Aorta (tissue), 5 donors: ENCODE results near the gene ACTR6. TPM values are rescaled to one million over a fixed set of nuclear protein-coding genes. Genes with fewer than 3 reads are reported as not detected.
A peak's percentile ranks its signal among the peaks of the same experiment; 100 is the strongest.
"Not testable (repeated sequence)": the region's sequence is repeated elsewhere in the genome, so short reads cannot be mapped to it uniquely, and the experiment has no call there.

Experiments
- ATAC-seq: fragments of 200-7000 bp; cut with Tn5 transposase; one replicate; pipeline ENCODE4 v1.9.1; 2022; ENCODE audit warnings: moderate library complexity; ENCODE audit not compliant: low FRiP score
- DNase-seq, 2 donors: peaks; one replicate each; pipeline ENCODE4 v3.0.0-alpha.2; 2020
- H3K27ac ChIP-seq, 2 donors: one replicate each; pipeline ENCODE4 v1.5.1; 2013; ENCODE audit warnings: low read length in 2 of 2, mild to moderate bottlenecking in 2 of 2, moderate library complexity in 2 of 2, control low read depth in 1 of 2, inconsistent platforms in 1 of 2, low read depth in 1 of 2
- H3K27me3 ChIP-seq, 2 donors: one replicate each; pipeline ENCODE4 v1.6.1; 2013; ENCODE audit warnings: control low read depth in 1 of 2, low read length in 1 of 2, mild to moderate bottlenecking in 1 of 2, moderate library complexity in 1 of 2; ENCODE audit not compliant: insufficient read depth in 2 of 2, control insufficient read depth in 1 of 2
- H3K36me3 ChIP-seq, 2 donors: one replicate each; pipeline ENCODE4 v1.6.1; 2013; ENCODE audit warnings: control low read depth in 1 of 2, low read length in 1 of 2, mild to moderate bottlenecking in 1 of 2; ENCODE audit not compliant: insufficient read depth in 2 of 2, control insufficient read depth in 1 of 2
- H3K4me1 ChIP-seq, 2 donors: one replicate each; pipeline ENCODE4 v1.6.1; 2013; ENCODE audit warnings: low read length in 2 of 2, control low read depth in 1 of 2, mild to moderate bottlenecking in 1 of 2, moderate library complexity in 1 of 2; ENCODE audit not compliant: insufficient read depth in 2 of 2, control insufficient read depth in 1 of 2
- H3K4me3 ChIP-seq, 2 donors: one replicate each; pipeline ENCODE4 v1.5.1; 2013; ENCODE audit warnings: low read length in 2 of 2, control low read depth in 1 of 2, mild to moderate bottlenecking in 1 of 2
- H3K9me3 ChIP-seq: one replicate; pipeline ENCODE4 v1.6.1; 2013; ENCODE audit warnings: mild to moderate bottlenecking, low read length; ENCODE audit not compliant: control insufficient read depth
- WGBS, 2 donors: extraction: QIAGEN DNeasy Blood & Tissue Kit; methylation state at CpG; one replicate each; pipeline ENCODE4 v1.1.7; 2013; 5-methylcytosine and 5-hydroxymethylcytosine counted together
- intact Hi-C, 2 donors: fragments of 100-400 bp; cut with DNase I; formaldehyde crosslinking; loops; one replicate each; pipeline versions ENCODE4 v1.14.2 to v1.15.0; 2022
- polyA plus RNA-seq, 2 donors: library from polyadenylated mRNA; stranded (reverse); fragments of 200-250 nt; gene quantifications; one replicate each; pipeline ENCODE4 v1.2.3, GENCODE V29; 2013
- total RNA-seq, 2 donors: library from RNA; stranded (reverse); fragmentation: NEBNext Ultra II Directional; extraction: Animal tissue kit (Norgen Biotek cat#: 25700); gene quantifications; one replicate each; pipeline ENCODE4 v1.2.1, GENCODE V29; 2021
- donor health status: healthy with polysubstance abuse.
- donor health status: Bipolar disorder and iron deficiency.
- donor health status: DM: no; HTN: no; CAD: no.
- donor health status: DM: no; HTN: no; CAD: no.
- donor health status: DM: yes; HTN: yes; CAD: no.

ACTR6 gene
- total and polyA plus RNA-seq, 4 donors: 21.4 to 37.7 (median 22.8) TPM

DNA sequence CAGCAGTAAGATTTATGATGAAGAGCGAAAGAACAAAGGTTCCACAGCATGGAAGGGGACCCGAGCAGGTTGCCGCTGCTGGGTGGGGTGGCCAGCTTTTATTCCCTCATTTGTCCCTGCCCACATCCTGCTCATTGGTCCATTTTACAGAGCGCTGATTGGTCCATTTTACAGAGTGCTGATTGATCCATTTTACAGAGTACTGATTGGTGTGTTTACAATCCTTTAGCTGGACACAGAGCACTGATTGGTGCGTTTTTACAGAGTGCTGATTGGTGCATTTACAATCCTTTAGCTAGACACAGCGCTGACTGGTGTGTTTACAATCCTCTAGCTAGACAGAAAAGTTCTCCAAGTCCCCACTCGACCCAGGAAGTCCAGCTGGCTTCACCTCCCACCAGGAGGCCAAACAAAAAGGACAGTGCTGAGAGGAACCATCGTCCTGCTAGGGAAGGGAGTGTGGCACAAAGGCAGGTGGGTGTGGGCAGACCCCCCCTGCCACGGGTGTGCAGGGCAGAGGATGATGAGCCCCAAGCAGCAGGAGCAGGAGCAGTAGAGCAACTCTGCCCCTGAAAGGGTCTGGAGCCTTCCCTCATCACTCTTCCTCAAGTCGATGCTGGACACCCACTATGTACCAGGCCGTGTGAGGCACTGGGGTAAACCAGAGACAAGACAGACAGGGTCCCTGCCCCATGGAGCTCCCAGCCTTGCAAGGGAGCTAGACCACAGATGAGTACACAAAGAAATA is 11.6 kb upstream of the ACTR6 start:
- H3K4me3 ChIP-seq, H3K4me1 ChIP-seq, DNase-seq, intact Hi-C loops, H3K9me3 ChIP-seq, H3K27me3 ChIP-seq, H3K27ac ChIP-seq, H3K36me3 ChIP-seq, ATAC-seq: not testable (repeated sequence)
- WGBS, 2 donors: 94 to 95% methylated on average over 11 of the region's 11 CpGs

GRCh38 chr12:100189636-100190394 is 10.8 kb upstream of the ACTR6 start:
- intact Hi-C loops: no loop called here
- Histone ChIP-seq H3K27ac (no peak overlapping the region), H3K9me3 (no peaks in the 10 kb centered on the region), H3K36me3 (no peaks in the 10 kb centered on the region), H3K4me1 (peaks cover 0 to 4% of the 10 kb centered on the region in 2 donors), H3K27me3 (no peaks in the 10 kb centered on the region), H3K4me3 (no peak overlapping the region)
- DNase-seq (no peak), ATAC-seq (no peak)
- 91 to 92% methylated on average over 13 of the region's 13 CpGs for WGBS, 2 donors

DNA sequence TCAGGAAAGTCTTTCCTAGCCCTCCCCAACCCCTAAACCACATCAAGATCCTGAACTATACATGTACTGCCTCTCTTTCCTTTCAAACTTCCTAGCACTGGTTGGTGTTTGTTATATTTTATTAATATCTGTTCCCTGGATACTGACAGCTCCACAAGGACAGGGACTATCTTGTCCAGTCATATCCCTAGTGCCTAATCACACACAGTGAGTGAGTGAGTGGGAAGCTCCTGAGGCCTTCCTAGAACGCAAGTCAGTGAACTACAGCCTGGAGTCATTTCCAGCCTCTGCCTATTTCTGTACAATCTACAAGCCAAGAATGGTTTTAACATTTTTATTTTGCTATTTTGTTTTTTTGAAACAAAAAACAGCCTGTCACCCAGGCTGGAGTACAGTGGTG is 7.5 kb upstream of the ACTR6 start:
- no peaks in the 10 kb centered on the region for H3K4me1 ChIP-seq
- 94 to 95% methylated on average over 1 of the region's 1 CpG for WGBS, 2 donors
- no peak for ATAC-seq
- H3K9me3 ChIP-seq: no peaks in the 10 kb centered on the region
- H3K36me3 ChIP-seq: peaks cover 0 to 2% of the 10 kb centered on the region in 2 donors
- no peaks in the 10 kb centered on the region for H3K27me3 ChIP-seq
- DNase-seq: no peak
- H3K27ac ChIP-seq: no peak overlapping the region
- H3K4me3 ChIP-seq: no peak overlapping the region
- intact Hi-C loops: no loop called here

DNA sequence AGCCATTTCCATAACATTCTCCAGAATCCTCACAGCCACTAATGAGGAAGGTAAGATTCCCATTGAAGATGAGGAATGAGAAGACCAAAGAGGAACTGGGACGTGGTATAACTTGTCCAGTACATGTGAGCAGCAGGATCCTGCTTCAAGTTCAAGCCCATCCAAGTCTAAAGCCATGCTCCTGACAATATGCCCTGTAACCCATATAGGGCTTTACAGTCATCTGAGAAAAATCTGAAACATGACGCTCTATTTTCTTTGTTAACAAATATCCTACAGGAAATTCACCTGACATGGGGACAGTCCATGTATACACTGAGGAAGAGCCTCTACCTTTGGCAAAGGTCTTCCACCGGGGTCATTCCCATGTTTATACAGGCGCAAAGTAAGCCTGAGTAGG is 3.1 kb upstream of the ACTR6 start:
- intact Hi-C loops: loop anchor here (5.0 kb wide), 2 partner anchors 35 to 50 kb away; no protein-coding TSS in a partner anchor
- H3K9me3 ChIP-seq: no peaks in the 10 kb centered on the region
- DNase-seq (no peak), ATAC-seq (no peak)
- WGBS, 2 donors: 95 to 96% methylated on average over 4 of the region's 4 CpGs
- no peaks in the 10 kb centered on the region for H3K27me3 ChIP-seq
- no peaks in the 10 kb centered on the region for H3K4me1 ChIP-seq
- no peak overlapping the region for H3K4me3 ChIP-seq
- no peak overlapping the region for H3K27ac ChIP-seq
- peaks cover 0 to 2% of the 10 kb centered on the region in 2 donors for H3K36me3 ChIP-seq

- Histone ChIP-seq H3K9me3 (no peaks in the 10 kb centered on the region), H3K4me3 (peak overlapping the region in 1 of 2 donors; percentile 99), H3K27me3 (no peaks in the 10 kb centered on the region), H3K4me1 (no peaks in the 10 kb centered on the region), H3K27ac (no peak overlapping the region), H3K36me3 (peaks cover 0 to 2% of the 10 kb centered on the region in 2 donors)
- WGBS, 2 donors: 64 to 70% methylated on average over 6 of the region's 6 CpGs
- DNase-seq: no peak
- intact Hi-C loops: loop anchor here (5.0 kb wide), 2 partner anchors 37 to 52 kb away; no protein-coding TSS in a partner anchor
- no peak for ATAC-seq
Observed at GRCh38 chr12:100199023-100199346, 1.6 kb upstream of the ACTR6 start.

GRCh38 chr12:100199347-100200149 is 1.1 kb upstream of the ACTR6 start:
- WGBS, 2 donors: 2 to 3% methylated on average over 52 to 79 of the region's 79 CpGs
- H3K27me3 ChIP-seq: no peaks in the 10 kb centered on the region
- peak overlapping the region; percentile 45 to 99 for H3K4me3 ChIP-seq
- intact Hi-C loops: loop anchor here (1.0 to 5.0 kb wide), 3 partner anchors 37 to 57 kb away; partner anchors contain the start of gene BLTP3B (in 1 of the 2)
- H3K27ac ChIP-seq: peak overlapping the region in 1 of 2 donors; percentile 44
- H3K36me3 ChIP-seq: peaks cover 0 to 2% of the 10 kb centered on the region in 2 donors
- no peaks in the 10 kb centered on the region for H3K9me3 ChIP-seq
- DNase-seq (peak; percentile 84 to 92), ATAC-seq (peak; percentile 85)
- H3K4me1 ChIP-seq: no peaks in the 10 kb centered on the region

DNA sequence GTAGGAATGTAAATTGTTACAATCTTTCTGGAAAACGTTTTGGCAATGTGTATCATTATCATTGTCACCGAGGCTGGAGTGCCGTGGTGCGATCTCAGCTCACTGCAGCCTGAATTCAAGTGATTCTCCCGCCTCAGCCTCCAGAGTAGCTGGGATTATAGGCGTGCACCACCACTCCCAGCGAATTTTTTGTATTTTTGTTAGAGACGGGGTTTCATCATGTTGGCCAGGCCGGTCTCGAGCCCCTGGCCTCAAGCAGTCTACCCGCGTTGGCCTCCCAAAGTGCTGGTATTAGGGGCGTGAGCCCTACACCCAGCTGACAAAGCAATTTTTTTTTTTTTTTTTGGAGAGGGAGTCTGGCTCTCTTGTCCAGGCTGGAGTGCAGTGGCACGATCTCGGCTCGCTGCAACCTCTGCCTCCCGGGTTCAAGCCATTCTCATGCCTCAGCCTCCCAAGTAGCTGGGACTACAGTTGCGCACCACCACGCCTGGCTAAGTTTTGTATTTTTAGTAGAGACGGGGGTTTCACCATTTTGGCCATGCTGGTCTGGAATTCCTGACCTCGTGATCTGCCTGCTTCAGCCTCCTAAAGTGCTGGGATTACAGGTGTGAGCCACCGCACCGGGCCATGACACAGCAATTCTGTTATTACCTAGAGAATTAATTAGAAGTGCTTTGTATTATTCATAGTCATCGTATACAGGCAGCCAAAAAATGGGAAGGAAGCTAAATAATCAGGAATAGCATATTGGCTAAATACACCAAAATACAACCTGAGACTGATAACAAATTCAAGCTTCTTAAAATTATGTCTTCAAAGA is 1.2 kb downstream of the ACTR6 start:
- intact Hi-C loops: no loop called here
- WGBS, 2 donors: 84 to 86% methylated on average over 24 of the region's 24 CpGs
- H3K27me3 ChIP-seq: no peaks in the 10 kb centered on the region

GRCh38 chr12:100207311-100207710 is 6.7 kb downstream of the ACTR6 start:
- Histone ChIP-seq H3K9me3 (no peaks in the 10 kb centered on the region), H3K27ac (no peak overlapping the region), H3K36me3 (peaks cover 0 to 3% of the 10 kb centered on the region in 2 donors), H3K27me3 (no peaks in the 10 kb centered on the region), H3K4me3 (no peak overlapping the region), H3K4me1 (no peaks in the 10 kb centered on the region)
- DNase-seq: no peak
- intact Hi-C loops: no loop called here
- 95 to 97% methylated on average over 2 of the region's 2 CpGs for WGBS, 2 donors
- ATAC-seq: no peak

More for the DNA sequence above, 1.2 kb downstream of the ACTR6 start:
- Histone ChIP-seq H3K36me3 (no peaks in the 10 kb centered on the region), H3K4me1 (no peaks in the 10 kb centered on the region), H3K4me3 (peak overlapping the region in 1 of 2 donors; percentile 99), H3K27ac (no peak overlapping the region), H3K9me3 (no peaks in the 10 kb centered on the region)
- DNase-seq (no peak), ATAC-seq (no peak)
